ENCODE measurements around the gene APC2.

- TF ChIP-seq CTCF (conservative IDR thresholded peaks at IDR 0.05): no peak
- TF ChIP-seq EZH2 (IDR thresholded peaks at IDR 0.05; ENCODE audit: low read depth): no peak
Measured at GRCh38 chr19:1486720-1487575, 37.0 kb downstream of the APC2 start.

All from PC-9 (cell line).